H1 (cell line): ENCODE measurements around the gene MYLK. TPM values are rescaled to one million over a fixed set of nuclear protein-coding genes. Genes with fewer than 3 reads are reported as not detected.

Experiments
- CREB1 ChIP-seq: IDR thresholded peaks from 2 replicates; pipeline ENCODE4 v1.6.1; 2012; ENCODE audit warnings: inconsistent platforms
- GABPA ChIP-seq: IDR thresholded peaks from 2 replicates; pipeline ENCODE4 v1.6.1; 2011; ENCODE audit warnings: mild to moderate bottlenecking, low read length, moderate library complexity, borderline replicate concordance; ENCODE audit not compliant: insufficient read depth
- SIRT6 ChIP-seq: IDR thresholded peaks from one replicate; pipeline ENCODE4 v1.7.1; 2012; ENCODE audit warnings: low read length, inconsistent platforms
- SIX5 ChIP-seq: IDR thresholded peaks from 2 replicates; pipeline ENCODE4 v1.6.1; 2011; ENCODE audit warnings: mild to moderate bottlenecking, low read depth, low read length
- SP4 ChIP-seq: IDR thresholded peaks from 2 replicates; pipeline ENCODE4 v1.6.1; 2012; ENCODE audit warnings: low read length, inconsistent platforms
- polyA plus RNA-seq, 7 experiments: library from polyadenylated mRNA; depleted of rRNA in 3 of 7; stranded (reverse) in 5 of 7; unstranded in 2 of 7; fragments of >200 nt in 5 of 7; fragments of 200-250 nt in 2 of 7; gene quantifications; 1 replicate in 5 of 7; 2 replicates in 1 of 7; 4 replicates in 1 of 7; pipeline versions ENCODE4 v1.2.1 to v1.2.3, GENCODE V29; 2011 to 2013; ENCODE audit warnings: missing spikeins in 2 of 7, mixed read lengths in 2 of 7
- total RNA-seq: library from RNA; stranded (reverse); fragmentation: NEBNext Ultra II Directional; extraction: Animal tissue kit (Norgen Biotek cat#: 25700); gene quantifications from 2 replicates; pipeline ENCODE4 v1.2.1, GENCODE V29; 2021

MYLK gene
- total and polyA plus RNA-seq, 2 of the 8 experiments (the other 6 are each of a cell fraction or from before 2014, with no cell fraction given): 11.6 to 21.3 TPM

GRCh38 chr3:123854905-123855304 is 29.2 kb downstream of the MYLK start (continued):
- TF ChIP-seq GABPA: no peak
- TF ChIP-seq SIRT6: no peak
- TF ChIP-seq SP4: no peak
- TF ChIP-seq SIX5: no peak
- TF ChIP-seq CREB1: no peak
- TF ChIP-seq, all 59 proteins: peak for 0
